DND-41 (cell line): ENCODE results near the gene SHISA7.
A peak's percentile ranks its signal among the peaks of the same experiment; 100 is the strongest.

ENCODE experiments used
- ATAC-seq: fragments of 200-7000 bp; cut with Tn5 transposase; 3 replicates; pipeline ENCODE4 v1.9.1; 2021; ENCODE audit warnings: low read depth; ENCODE audit not compliant: insufficient read depth
- DNase-seq: peaks from one replicate; pipeline ENCODE4 v3.0.0-alpha.2; 2020
- H2AFZ ChIP-seq: 2 replicates; pipeline ENCODE4 v1.6.0; 2012; ENCODE audit warnings: low read depth, low read length
- H3K27ac ChIP-seq: 2 replicates; pipeline ENCODE4 v1.5.1; 2012; ENCODE audit warnings: low read length, inconsistent platforms
- H3K27me3 ChIP-seq: fragments of 200-600 bp; sonication (generic); 2 replicates; pipeline ENCODE4 v1.6.0; 2012; ENCODE audit warnings: low read length, mild to moderate bottlenecking, inconsistent platforms; ENCODE audit not compliant: insufficient read depth, poor library complexity
- H3K36me3 ChIP-seq: 2 replicates; pipeline ENCODE4 v1.5.1; 2012; ENCODE audit warnings: low read length, inconsistent platforms; ENCODE audit not compliant: insufficient read depth
- H3K4me1 ChIP-seq: 2 replicates; pipeline ENCODE4 v1.5.1; 2012; ENCODE audit warnings: mild to moderate bottlenecking, low read length; ENCODE audit not compliant: insufficient read depth
- H3K4me2 ChIP-seq: 2 replicates; pipeline ENCODE4 v1.6.0; 2012; ENCODE audit warnings: mild to moderate bottlenecking, moderate library complexity, low read length, inconsistent platforms; ENCODE audit not compliant: insufficient read depth
- H3K4me3 ChIP-seq, 2 experiments: fragments of 200-600 bp in 1 of 2; shearing (Covaris generic) in 1 of 2; 2 replicates each; pipeline ENCODE4 v1.5.1; 2012 to 2016; ENCODE audit warnings: inconsistent platforms in 2 of 2, low read length in 2 of 2, mild to moderate bottlenecking in 2 of 2, low read depth in 1 of 2, moderate library complexity in 1 of 2
- H3K79me2 ChIP-seq: 2 replicates; pipeline ENCODE4 v1.6.0; 2012; ENCODE audit warnings: low read length, inconsistent platforms; ENCODE audit not compliant: insufficient read depth
- H3K9ac ChIP-seq: 2 replicates; pipeline ENCODE4 v1.6.0; 2012; ENCODE audit warnings: low read depth, mild to moderate bottlenecking, inconsistent platforms, low read length, moderate library complexity
- H3K9me3 ChIP-seq: 2 replicates; pipeline ENCODE4 v1.5.1; 2012; ENCODE audit warnings: low read length, moderate library complexity, mild to moderate bottlenecking, inconsistent platforms; ENCODE audit not compliant: insufficient read depth, severe bottlenecking
- H4K20me1 ChIP-seq: 2 replicates; pipeline ENCODE4 v1.6.0; 2012; ENCODE audit warnings: low read length; ENCODE audit not compliant: insufficient read depth
- CTCF ChIP-seq: IDR thresholded peaks from 2 replicates; pipeline ENCODE4 v1.5.1; 2012; ENCODE audit warnings: borderline replicate concordance, low read length, moderate library complexity, mild to moderate bottlenecking; ENCODE audit not compliant: poor library complexity, severe bottlenecking; ENCODE audit errors: extremely low read depth
- EZH2 ChIP-seq: IDR thresholded peaks from 3 replicates; pipeline ENCODE4 v1.6.1; 2012; ENCODE audit warnings: borderline replicate concordance, low read depth, mild to moderate bottlenecking, moderate library complexity, low read length, inconsistent platforms; ENCODE audit not compliant: severe bottlenecking

SHISA7 gene

DNA sequence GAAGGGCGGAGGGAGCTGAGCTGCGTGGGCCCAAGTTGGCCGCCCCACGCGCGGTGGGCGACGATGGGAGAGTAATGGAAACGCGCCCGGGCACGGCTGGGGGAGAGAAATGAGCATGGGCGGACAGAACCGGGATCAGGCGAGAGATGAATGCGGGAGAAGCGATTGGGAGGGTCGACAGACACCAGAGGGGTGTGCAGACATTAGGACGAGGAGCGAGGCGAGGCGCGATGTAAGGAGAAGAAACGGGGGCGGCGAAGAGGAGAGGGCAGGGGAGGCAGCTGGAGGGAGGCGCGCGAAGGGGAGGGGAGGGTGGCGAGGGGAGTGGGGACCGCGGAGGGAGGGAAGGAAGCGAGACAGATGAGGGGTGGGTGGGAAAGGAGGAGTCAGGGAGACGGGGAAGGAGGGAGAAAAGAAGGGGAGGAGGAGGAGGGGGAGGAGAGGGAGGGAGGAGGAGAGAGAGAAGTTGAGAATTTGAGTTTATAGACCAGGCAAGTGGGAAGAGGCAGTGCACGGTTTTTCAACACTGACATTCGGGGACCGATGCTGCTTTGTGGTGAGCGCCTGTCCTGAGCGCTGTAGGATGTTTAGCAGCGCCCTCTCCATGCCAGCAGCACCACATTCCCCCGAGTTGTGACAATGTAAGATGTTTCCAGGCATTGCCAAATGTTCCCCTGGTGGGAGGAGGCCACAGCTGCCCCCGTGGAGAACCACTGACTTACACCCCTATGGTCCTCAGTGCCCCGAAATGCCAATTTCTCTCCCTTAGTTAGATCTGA lies at the start of gene SHISA7:
Gene SHISA7 (minus strand): TSS at position 256 of the 779 bp plus-strand sequence. CDS start 437 bp downstream, outside the sequence.
- ATAC-seq (peak; percentile 50; the same call in 2 of the 3 replicates), DNase-seq (peak; percentile 51)
- Histone ChIP-seq H3K4me3 (0 out of 4 replicates have a peak within 1 kb of the TSS, but pooled peaks of 1 of the 2 experiments have one; percentile 18), H3K36me3 (no peaks in the 10 kb centered on the region), H3K4me1 (peaks cover 12% of the 10 kb centered on the region), H3K9ac (no peak within 1 kb of the TSS), H3K79me2 (no peaks in the 10 kb centered on the region), H3K27me3 (peaks cover 32% of the 10 kb centered on the region), H3K4me2 (peak within 1 kb of the TSS; percentile 51), H4K20me1 (peaks cover 22% of the 10 kb centered on the region), H3K27ac (no peak within 1 kb of the TSS), H2AFZ (no peak within 1 kb of the TSS), H3K9me3 (no peaks in the 10 kb centered on the region)
- TF ChIP-seq EZH2 (peak; percentile 21), CTCF (peak; percentile 41)

DNA sequence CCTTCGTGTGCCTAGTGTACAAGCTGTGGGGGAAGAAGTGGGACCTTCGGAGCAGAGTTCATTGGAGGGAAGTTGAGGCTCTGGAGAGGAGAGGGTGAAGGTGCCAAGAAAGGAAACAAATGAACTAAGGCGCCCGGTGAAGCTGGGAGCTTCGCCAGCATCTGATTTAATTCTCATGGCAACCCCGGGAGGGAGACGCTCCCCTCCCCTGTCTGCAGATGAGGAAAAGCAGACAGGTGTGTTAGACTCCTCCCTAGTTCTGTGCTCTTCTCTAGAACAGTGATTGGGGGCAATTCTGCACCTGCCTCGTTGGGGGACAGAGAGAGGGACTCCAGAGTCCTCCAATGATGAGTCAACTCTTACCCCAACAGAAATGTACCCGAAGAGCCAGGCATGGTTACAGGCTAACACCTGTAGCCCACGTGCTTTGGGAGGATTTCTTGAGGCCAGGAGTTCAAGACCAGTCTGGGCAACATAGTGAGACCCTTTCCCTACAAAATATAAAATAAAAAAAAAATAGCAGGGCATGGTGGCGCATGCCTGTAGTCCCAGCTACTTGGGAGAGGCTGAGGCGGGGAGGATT lies 49.4 kb upstream of the SHISA7 start:
- H3K27ac ChIP-seq, result no peak overlapping the region

DNA sequence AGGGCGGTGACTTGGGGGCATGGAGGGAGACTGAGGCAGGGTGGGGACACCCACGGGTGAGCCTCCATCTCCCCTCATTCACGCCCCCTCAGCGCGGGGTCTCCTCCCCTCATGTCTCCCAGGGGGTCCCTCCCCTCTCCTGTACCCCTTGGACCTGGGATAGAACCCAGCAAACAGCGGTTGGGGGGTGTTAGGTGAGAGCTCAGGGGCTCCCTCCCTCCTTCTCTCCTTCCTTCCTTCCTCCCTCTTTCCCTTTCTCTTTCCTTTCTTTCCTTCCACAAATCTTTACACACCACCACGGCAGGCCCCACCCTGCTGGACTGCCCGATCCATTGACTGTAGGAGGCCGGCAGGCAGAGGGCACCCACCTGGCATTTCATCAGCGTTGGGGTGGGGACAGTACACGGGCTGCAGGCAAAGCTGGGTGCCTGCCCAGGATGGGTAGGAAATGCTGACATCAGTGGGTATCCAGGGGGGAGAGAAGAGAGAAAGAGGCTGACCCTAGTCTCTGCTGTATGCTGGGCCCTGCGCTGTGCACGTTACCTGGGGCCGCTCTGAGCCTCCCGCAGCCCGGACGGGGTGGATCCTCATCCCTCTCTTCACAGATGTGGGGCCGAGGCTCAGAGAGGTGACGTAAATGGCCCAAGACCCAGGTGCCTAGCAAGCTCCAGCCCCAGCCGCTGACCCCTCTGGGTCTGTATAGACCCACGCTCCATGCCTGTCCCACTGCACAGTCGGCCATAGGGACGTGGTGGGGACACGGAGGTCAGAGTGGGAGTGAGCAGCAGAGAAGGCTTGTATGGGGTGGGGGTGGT lies 48.7 kb upstream of the SHISA7 start:
- no peaks in the 10 kb centered on the region for H3K79me2 ChIP-seq
- H3K9ac ChIP-seq, result no peak overlapping the region
- H3K9me3 ChIP-seq, result no peaks in the 10 kb centered on the region
- H4K20me1 ChIP-seq, result no peaks in the 10 kb centered on the region; the same call in 1 of the 2 replicates
- H3K4me1 ChIP-seq, result peaks cover 4% of the 10 kb centered on the region; the same call in 1 of the 2 replicates
- H3K4me3 ChIP-seq, result no peak overlapping the region
- H3K36me3 ChIP-seq, result no peaks in the 10 kb centered on the region
- H3K27me3 ChIP-seq, result no peaks in the 10 kb centered on the region
- ATAC-seq, result no peak
- DNase-seq, result no peak
- no peak overlapping the region for H2AFZ ChIP-seq
- no peak for TF ChIP-seq CTCF
- no peak for TF ChIP-seq EZH2
- no peak overlapping the region for H3K4me2 ChIP-seq
- H3K27ac ChIP-seq, result no peak overlapping the region

More for the DNA sequence above, 49.4 kb upstream of the SHISA7 start:
- H3K4me2 ChIP-seq, result no peak overlapping the region
- TF ChIP-seq EZH2, result no peak
- TF ChIP-seq CTCF, result no peak
- no peak overlapping the region for H3K4me3 ChIP-seq
- ATAC-seq, result no peak
- H3K4me1 ChIP-seq, result no peaks in the 10 kb centered on the region
- no peak overlapping the region for H2AFZ ChIP-seq
- H3K9ac ChIP-seq, result no peak overlapping the region
- no peak for DNase-seq
- no peaks in the 10 kb centered on the region for H3K79me2 ChIP-seq
- no peaks in the 10 kb centered on the region for H3K36me3 ChIP-seq
- no peaks in the 10 kb centered on the region for H3K27me3 ChIP-seq
- no peaks in the 10 kb centered on the region for H3K9me3 ChIP-seq
- H4K20me1 ChIP-seq, result no peaks in the 10 kb centered on the region; the same call in 1 of the 2 replicates
